ENCODE data around the gene TBRG1.

The TBRG1 gene

GRCh38 chr11:124611064-124611463, 11.6 kb upstream of the TBRG1 start, which contains the start of gene PANX3:
PANX3 (plus strand) TSS chr11:124611428; CDS start chr11:124611557, 129 bp downstream.
- no peak for DNase-seq (ENCODE audit: low read depth)
- no peak within 1 kb of the TSS for H3K4me3 ChIP-seq (ENCODE audit: low read depth, low read length)

- H3K4me3 ChIP-seq (ENCODE audit: low read depth, low read length), result no peak overlapping the region
- no peak for DNase-seq (ENCODE audit: low read depth)
These were observed 10.6 kb upstream of the TBRG1 start for GRCh38 chr11:124612045-124612444.

GRCh38 chr11:124612567-124613246, 10.0 kb upstream of the TBRG1 start:
- H3K4me3 ChIP-seq (ENCODE audit: low read depth, low read length), result no peak overlapping the region
- no peak for DNase-seq (ENCODE audit: low read depth)

- H3K4me3 ChIP-seq (ENCODE audit: low read depth, low read length), result no peak overlapping the region
- DNase-seq (ENCODE audit: low read depth), result no peak
These were observed 3.8 kb upstream of the TBRG1 start for GRCh38 chr11:124618863-124619262.

GRCh38 chr11:124623861-124624525, 1.3 kb downstream of the TBRG1 start:
- no peak for DNase-seq (ENCODE audit: low read depth)
- H3K4me3 ChIP-seq (ENCODE audit: low read depth, low read length), result peak overlapping the region; percentile 84

GRCh38 chr11:124625504-124626168, 3.0 kb downstream of the TBRG1 start:
- no peak overlapping the region for H3K4me3 ChIP-seq (ENCODE audit: low read depth, low read length)
- no peak for DNase-seq (ENCODE audit: low read depth)

GRCh38 chr11:124627546-124627945, 4.9 kb downstream of the TBRG1 start:
- no peak overlapping the region for H3K4me3 ChIP-seq (ENCODE audit: low read depth, low read length)

GRCh38 chr11:124629961-124630360, 7.3 kb downstream of the TBRG1 start:
- no peak for DNase-seq (ENCODE audit: low read depth)
- no peak overlapping the region for H3K4me3 ChIP-seq (ENCODE audit: low read depth, low read length)

More at GRCh38 chr11:124627546-124627945, 4.9 kb downstream of the TBRG1 start:
- DNase-seq (ENCODE audit: low read depth), result no peak

- H3K4me3 ChIP-seq (ENCODE audit: low read depth, low read length), result no peak overlapping the region
- DNase-seq (ENCODE audit: low read depth), result no peak
These were observed 10.7 kb downstream of the TBRG1 start for GRCh38 chr11:124633355-124633754.

GRCh38 chr11:124635932-124636331, 13.3 kb downstream of the TBRG1 start:
- no peak overlapping the region for H3K4me3 ChIP-seq (ENCODE audit: low read depth, low read length)
- DNase-seq (ENCODE audit: low read depth), result no peak

GRCh38 chr11:124638500-124638899, 15.8 kb downstream of the TBRG1 start:
- H3K4me3 ChIP-seq (ENCODE audit: low read depth, low read length), result no peak overlapping the region
- no peak for DNase-seq (ENCODE audit: low read depth)

GRCh38 chr11:124639186-124639585, 16.5 kb downstream of the TBRG1 start:
- DNase-seq (ENCODE audit: low read depth), result no peak
- no peak overlapping the region for H3K4me3 ChIP-seq (ENCODE audit: low read depth, low read length)

- no peak overlapping the region for H3K4me3 ChIP-seq (ENCODE audit: low read depth, low read length)
- no peak for DNase-seq (ENCODE audit: low read depth)
These were observed 18.0 kb downstream of the TBRG1 start for GRCh38 chr11:124640666-124641065.

GRCh38 chr11:124642628-124643027, 20.0 kb downstream of the TBRG1 start:
- no peak for DNase-seq (ENCODE audit: low read depth)

GRCh38 chr11:124643042-124643604, 20.5 kb downstream of the TBRG1 start:
- no peak for DNase-seq (ENCODE audit: low read depth)
- no peak overlapping the region for H3K4me3 ChIP-seq (ENCODE audit: low read depth, low read length)

More at GRCh38 chr11:124642628-124643027, 20.0 kb downstream of the TBRG1 start:
- no peak overlapping the region for H3K4me3 ChIP-seq (ENCODE audit: low read depth, low read length)

- no peak overlapping the region for H3K4me3 ChIP-seq (ENCODE audit: low read depth, low read length)
- DNase-seq (ENCODE audit: low read depth), result peak; percentile 88
These were observed 21.2 kb downstream of the TBRG1 start for GRCh38 chr11:124643605-124644425.

- H3K4me3 ChIP-seq (ENCODE audit: low read depth, low read length), result peak overlapping the region; percentile 9
- DNase-seq (ENCODE audit: low read depth), result no peak
These were observed 22.0 kb downstream of the TBRG1 start for GRCh38 chr11:124644426-124645280.

GRCh38 chr11:124646148-124646547, 23.5 kb downstream of the TBRG1 start:
- no peak for DNase-seq (ENCODE audit: low read depth)
- H3K4me3 ChIP-seq (ENCODE audit: low read depth, low read length), result no peak overlapping the region

All from skeletal muscle cell (primary cell).